AG10803 (cell line): ENCODE data around the gene SNAP23.

Source experiments
- DNase-seq: peaks from one replicate; pipeline ENCODE4 v3.0.0; 2010; ENCODE audit warnings: low read depth
- H3K4me3 ChIP-seq: 2 replicates; pipeline ENCODE4 v1.5.1; 2011; ENCODE audit warnings: mild to moderate bottlenecking, low read length, control low read depth
- TF ChIP-seq, protein P1 (sequence below): conservative IDR thresholded peaks from 2 replicates; pipeline ENCODE4 v1.5.1; 2011; ENCODE audit warnings: mild to moderate bottlenecking, low read length, control low read depth, inconsistent platforms

Gene SNAP23

DNA sequence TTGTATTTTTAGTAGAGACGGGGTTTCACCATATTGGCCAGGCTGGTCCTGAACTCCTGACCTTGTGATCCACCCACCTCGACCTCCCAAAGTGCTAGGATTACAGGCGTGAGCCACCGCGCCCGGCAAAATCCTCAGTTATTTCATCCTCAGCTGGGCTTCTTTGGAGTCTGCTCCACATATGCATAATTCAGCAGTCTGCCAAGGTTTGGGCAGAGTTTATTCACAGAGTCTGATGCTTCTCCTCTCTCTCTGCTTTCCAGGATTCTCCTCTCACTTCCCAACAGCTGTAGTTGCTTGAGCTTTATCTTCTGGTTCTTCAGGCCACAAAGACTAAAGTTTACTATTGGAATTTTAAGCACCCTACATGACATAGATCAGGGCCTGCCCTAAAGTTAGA lies 12.7 kb upstream of the SNAP23 start:
- peak; percentile 2 for DNase-seq
- H3K4me3 ChIP-seq, result no peak overlapping the region
- TF ChIP-seq, protein P1, sequence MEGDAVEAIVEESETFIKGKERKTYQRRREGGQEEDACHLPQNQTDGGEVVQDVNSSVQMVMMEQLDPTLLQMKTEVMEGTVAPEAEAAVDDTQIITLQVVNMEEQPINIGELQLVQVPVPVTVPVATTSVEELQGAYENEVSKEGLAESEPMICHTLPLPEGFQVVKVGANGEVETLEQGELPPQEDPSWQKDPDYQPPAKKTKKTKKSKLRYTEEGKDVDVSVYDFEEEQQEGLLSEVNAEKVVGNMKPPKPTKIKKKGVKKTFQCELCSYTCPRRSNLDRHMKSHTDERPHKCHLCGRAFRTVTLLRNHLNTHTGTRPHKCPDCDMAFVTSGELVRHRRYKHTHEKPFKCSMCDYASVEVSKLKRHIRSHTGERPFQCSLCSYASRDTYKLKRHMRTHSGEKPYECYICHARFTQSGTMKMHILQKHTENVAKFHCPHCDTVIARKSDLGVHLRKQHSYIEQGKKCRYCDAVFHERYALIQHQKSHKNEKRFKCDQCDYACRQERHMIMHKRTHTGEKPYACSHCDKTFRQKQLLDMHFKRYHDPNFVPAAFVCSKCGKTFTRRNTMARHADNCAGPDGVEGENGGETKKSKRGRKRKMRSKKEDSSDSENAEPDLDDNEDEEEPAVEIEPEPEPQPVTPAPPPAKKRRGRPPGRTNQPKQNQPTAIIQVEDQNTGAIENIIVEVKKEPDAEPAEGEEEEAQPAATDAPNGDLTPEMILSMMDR, result no peak

DNA sequence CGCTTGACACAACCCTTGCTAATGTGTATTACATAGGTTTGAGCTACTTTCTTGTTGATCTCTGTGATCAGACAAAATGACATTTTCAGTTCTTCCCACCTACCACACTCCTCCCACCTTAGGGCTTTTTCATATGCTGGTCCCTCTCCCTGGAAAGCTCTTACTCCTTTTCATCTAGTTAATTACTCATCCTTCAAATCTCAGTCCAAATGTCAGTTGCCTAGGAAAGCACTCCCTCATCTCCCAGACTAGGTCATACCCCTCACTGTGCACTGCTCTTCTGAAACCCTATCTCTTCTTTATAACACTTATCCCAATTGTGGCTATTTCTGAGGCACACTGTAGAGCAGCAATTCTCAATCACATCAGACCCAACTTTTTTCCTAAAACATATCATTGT lies 11.8 kb upstream of the SNAP23 start:
- TF ChIP-seq, protein P1, result no peak
- H3K4me3 ChIP-seq, result no peak overlapping the region
- no peak for DNase-seq

DNA sequence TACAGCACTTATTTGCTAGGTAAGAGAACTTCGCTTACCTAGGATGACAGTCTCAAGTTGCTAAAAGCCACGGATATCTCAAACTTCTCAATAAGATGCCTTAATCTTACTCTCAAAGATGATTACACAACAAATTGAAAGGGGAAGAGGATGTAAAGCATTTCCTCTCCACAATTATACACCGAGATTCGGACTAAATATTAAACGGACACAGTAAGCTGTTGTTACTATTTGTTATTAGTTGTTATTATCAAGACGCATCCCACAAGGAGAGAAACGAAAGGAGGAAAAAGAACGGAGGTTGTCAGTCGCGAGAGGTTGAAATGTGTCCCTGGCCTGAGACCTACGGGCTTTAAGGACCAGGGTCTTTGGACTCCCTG lies 5.2 kb upstream of the SNAP23 start:
- peak; percentile 4 for DNase-seq
- TF ChIP-seq, protein P1, result no peak
- H3K4me3 ChIP-seq, result peak overlapping the region; percentile 98

DNA sequence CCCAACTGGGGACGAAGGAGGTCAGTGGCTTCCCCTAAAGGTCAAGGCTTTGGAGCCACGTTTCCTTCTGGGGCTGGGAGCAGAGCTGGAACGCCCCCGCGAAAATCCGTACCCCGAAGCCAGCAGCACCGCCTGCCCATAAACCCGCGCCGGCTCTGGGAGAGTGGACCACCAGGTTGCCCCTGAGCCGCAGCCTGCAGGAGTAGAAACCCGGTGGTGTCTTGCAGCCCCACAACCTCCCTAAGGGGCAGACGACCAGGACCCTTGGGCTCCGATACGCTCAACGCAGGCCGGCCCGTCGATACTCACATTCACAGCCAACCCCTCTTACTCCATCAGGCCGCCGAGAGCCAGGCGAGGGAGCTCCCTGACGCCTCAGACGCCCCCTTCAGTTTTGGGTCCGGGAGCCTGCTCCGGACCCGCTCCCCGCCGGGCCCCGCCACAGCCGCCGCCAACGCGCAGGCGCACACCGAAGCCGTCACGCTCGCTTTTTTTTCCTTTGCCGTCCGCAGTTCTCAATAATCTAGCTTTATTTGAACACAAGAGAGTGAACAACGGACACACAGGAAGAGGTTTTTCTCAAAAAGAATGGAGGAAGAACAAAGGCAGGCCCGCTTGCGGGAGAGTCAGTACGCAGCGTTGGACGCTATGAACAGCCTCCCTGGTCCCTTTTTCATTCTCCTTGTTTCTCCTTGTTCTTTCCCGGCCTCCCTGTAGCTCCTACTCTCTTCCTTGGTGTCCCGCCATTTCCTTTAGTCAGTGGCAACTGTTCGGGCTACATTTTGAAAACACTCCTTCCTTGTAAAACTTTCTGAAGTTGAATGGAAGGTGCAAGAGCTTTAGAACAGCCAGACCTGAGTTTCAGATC lies 4.5 kb upstream of the SNAP23 start, which contains the start of gene ZNF106:
TSS of gene ZNF106 (minus strand) at position 471 of the 868 bp plus-strand sequence. CDS start 18,852 bp downstream, outside the sequence.
- TF ChIP-seq, protein P1, result peak; percentile 18; the same call in 1 of the 2 replicates
- peak within 1 kb of the TSS; percentile 98 for H3K4me3 ChIP-seq
- peak; percentile 91 for DNase-seq

DNA sequence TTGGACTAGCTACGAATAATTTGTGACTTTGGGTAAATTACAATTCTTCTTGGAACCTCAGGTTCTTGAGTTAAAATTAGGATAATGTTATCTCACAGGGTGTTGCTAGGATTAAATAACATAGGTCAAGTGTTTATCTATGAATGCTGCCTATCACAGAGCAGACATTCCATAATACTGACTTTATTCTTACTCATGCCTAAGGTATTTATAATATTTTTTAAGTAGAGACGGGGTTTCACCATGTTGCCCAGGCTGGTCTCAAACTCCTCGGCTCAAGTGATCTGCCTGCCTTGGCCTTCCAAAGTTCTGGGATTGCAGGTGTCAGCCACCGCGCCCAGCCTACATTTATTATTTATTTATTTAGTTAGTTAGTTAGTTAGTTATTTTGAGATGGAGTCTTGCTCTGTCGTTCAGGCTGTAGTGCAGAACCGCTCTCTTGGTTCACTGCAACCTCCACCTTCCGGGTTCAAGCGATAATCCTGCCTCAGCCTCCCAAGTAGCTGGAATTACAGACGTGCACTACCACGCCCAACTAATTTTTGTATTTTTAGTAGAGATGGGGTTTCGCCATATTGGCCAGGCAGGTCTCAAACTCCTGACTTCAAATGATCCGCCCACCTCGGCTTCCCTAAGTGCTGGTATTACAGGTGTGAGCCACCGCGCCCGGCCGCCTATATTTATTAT lies 3.8 kb upstream of the SNAP23 start:
- TF ChIP-seq, protein P1, result no peak
- H3K4me3 ChIP-seq, result peak overlapping the region; percentile 98
- peak; percentile 72 for DNase-seq

DNA sequence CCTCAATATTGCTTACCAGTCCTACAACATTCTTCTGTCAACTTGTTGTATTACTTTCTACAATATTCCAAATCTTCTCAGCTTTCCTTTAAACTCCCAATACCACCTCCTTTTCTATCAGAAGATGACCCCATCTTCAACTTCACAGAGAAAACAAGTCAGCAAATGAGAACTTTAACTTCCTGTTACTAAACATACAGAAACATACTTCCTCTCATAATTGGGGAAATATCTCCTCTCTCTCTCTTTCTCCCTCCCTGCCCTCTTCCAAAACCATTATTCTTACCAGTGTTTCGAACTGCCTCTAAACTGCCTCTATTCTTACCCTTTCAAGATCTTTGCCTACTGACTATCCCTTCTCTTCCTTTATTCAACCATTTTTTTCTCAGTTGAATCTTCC lies 1.8 kb upstream of the SNAP23 start:
- TF ChIP-seq, protein P1, result no peak
- no peak overlapping the region for H3K4me3 ChIP-seq
- DNase-seq, result no peak
